ENCODE data around the gene RASGRF1. TPM values are rescaled to one million over a fixed set of nuclear protein-coding genes. Genes with fewer than 3 reads are reported as not detected.

The RASGRF1 gene
- polyA plus RNA-seq, 1 donor (not counting 4 experiments of a cell fraction or from before 2014, with no cell fraction given) = 0.08 TPM

DNA sequence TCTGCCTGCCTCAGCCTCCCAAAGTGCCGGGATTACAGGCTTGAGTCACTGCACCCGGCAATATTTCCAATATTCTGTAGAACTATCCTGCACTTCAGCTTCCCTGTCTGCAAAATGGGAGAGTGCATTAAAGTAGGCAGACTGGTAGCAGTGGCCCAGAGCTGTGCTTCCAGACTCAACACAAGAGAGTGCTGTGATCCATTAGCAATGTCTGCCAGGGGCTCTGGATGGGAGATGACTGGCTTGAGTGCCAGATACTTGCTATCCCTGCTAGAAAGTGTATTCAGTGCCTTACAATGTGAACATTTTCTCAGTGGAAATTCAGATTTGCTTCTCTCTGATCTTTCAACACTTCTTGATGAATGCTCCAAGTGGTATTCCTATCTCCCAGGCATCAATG lies 80.3 kb downstream of the RASGRF1 start:
- no peaks in the 10 kb centered on the region for H3K27me3 ChIP-seq (ENCODE audit: control insufficient read depth, extremely low read depth, insufficient read depth, low read length)
- no peaks in the 10 kb centered on the region for H3K9me3 ChIP-seq (ENCODE audit: control insufficient read depth, low read depth, low read length)
- peaks cover 2% of the 10 kb centered on the region for H3K4me1 ChIP-seq (ENCODE audit: control insufficient read depth, extremely low read depth, insufficient read depth, low read length)
- dilution Hi-C loops (cut with MboI; ENCODE audit: extremely low pct_ligation_motif_present, low sequenced_read_pairs) = no loop called here
- TF ChIP-seq, protein P1, sequence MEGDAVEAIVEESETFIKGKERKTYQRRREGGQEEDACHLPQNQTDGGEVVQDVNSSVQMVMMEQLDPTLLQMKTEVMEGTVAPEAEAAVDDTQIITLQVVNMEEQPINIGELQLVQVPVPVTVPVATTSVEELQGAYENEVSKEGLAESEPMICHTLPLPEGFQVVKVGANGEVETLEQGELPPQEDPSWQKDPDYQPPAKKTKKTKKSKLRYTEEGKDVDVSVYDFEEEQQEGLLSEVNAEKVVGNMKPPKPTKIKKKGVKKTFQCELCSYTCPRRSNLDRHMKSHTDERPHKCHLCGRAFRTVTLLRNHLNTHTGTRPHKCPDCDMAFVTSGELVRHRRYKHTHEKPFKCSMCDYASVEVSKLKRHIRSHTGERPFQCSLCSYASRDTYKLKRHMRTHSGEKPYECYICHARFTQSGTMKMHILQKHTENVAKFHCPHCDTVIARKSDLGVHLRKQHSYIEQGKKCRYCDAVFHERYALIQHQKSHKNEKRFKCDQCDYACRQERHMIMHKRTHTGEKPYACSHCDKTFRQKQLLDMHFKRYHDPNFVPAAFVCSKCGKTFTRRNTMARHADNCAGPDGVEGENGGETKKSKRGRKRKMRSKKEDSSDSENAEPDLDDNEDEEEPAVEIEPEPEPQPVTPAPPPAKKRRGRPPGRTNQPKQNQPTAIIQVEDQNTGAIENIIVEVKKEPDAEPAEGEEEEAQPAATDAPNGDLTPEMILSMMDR (optimal IDR thresholded peaks at IDR 0.05 in 1 of 3, IDR thresholded peaks at IDR 0.05 in 1 of 3, conservative IDR thresholded peaks at IDR 0.05 in 1 of 3; ENCODE audit: extremely low read depth in 1 of 3, insufficient read depth in 2 of 3, low read length in 3 of 3) = no peak
- TF ChIP-seq EZH2 (IDR thresholded peaks at IDR 0.05; ENCODE audit: low read length) = no peak
- no peaks in the 10 kb centered on the region for H4K20me1 ChIP-seq (ENCODE audit: control insufficient read depth, extremely low read depth, insufficient read depth, low read length)
- no peak overlapping the region for H3K4me3 ChIP-seq (ENCODE audit: control insufficient read depth in 2 of 3, extremely low read depth in 1 of 3, insufficient read depth in 2 of 3, low read depth in 1 of 3, low read length in 3 of 3)
- no peak overlapping the region for H3K9ac ChIP-seq (ENCODE audit: control insufficient read depth, extremely low read depth, insufficient read depth, low read length)
- H3K4me2 ChIP-seq (ENCODE audit: control insufficient read depth, extremely low read depth, insufficient read depth, low read depth, low read length) = no peak overlapping the region
- DNase-seq (ENCODE audit: low read depth, low spot score) (no peak), FAIRE-seq (no peak)
- no peaks in the 10 kb centered on the region for H3K79me2 ChIP-seq (ENCODE audit: control insufficient read depth, insufficient read depth, low read length)
- no peak overlapping the region for H2AFZ ChIP-seq (ENCODE audit: control insufficient read depth, low read length)
- no peaks in the 10 kb centered on the region for H3K36me3 ChIP-seq (ENCODE audit: control insufficient read depth in 2 of 2, extremely low read depth in 1 of 2, insufficient read depth in 2 of 2, low read length in 2 of 2)
- H3K9me1 ChIP-seq (ENCODE audit: control insufficient read depth, extremely low read depth, insufficient read depth, low read length) = no peaks in the 10 kb centered on the region
- H3K27ac ChIP-seq (ENCODE audit: control insufficient read depth, insufficient read depth, low read length) = no peak overlapping the region

DNA sequence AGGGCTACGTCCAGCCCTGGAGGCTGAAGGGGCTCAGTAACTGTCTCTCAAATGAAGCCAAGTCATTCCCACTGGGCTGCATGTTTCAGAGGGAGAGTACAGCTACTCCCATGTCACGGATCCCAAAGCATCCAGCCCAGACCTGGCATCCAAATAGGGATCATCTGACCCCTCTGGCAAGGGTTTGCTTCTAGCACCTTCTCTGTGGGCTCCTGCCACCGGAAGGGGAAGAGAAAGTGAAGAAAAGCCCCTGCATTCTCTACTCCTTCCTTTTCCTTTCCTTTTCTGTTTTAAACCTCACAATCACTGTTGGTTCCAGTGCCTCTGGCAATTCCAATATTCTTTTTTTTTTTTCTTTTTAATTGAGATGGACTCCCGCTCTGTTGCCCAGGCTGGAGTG lies 81.2 kb downstream of the RASGRF1 start:
- DNase-seq (ENCODE audit: low read depth, low spot score) = no peak
- no peaks in the 10 kb centered on the region for H3K9me3 ChIP-seq (ENCODE audit: control insufficient read depth, low read depth, low read length)
- H3K27me3 ChIP-seq (ENCODE audit: control insufficient read depth, extremely low read depth, insufficient read depth, low read length) = no peaks in the 10 kb centered on the region
- no peaks in the 10 kb centered on the region for H4K20me1 ChIP-seq (ENCODE audit: control insufficient read depth, extremely low read depth, insufficient read depth, low read length)
- no peak overlapping the region for H2AFZ ChIP-seq (ENCODE audit: control insufficient read depth, low read length)
- H3K36me3 ChIP-seq (ENCODE audit: control insufficient read depth in 2 of 2, extremely low read depth in 1 of 2, insufficient read depth in 2 of 2, low read length in 2 of 2) = no peaks in the 10 kb centered on the region
- no peaks in the 10 kb centered on the region for H3K79me2 ChIP-seq (ENCODE audit: control insufficient read depth, insufficient read depth, low read length)
- TF ChIP-seq, protein P1 (optimal IDR thresholded peaks at IDR 0.05 in 1 of 3, IDR thresholded peaks at IDR 0.05 in 1 of 3, conservative IDR thresholded peaks at IDR 0.05 in 1 of 3; ENCODE audit: extremely low read depth in 1 of 3, insufficient read depth in 2 of 3, low read length in 3 of 3) = no peak
- TF ChIP-seq EZH2 (IDR thresholded peaks at IDR 0.05; ENCODE audit: low read length) = no peak
- H3K4me2 ChIP-seq (ENCODE audit: control insufficient read depth, extremely low read depth, insufficient read depth, low read depth, low read length) = no peak overlapping the region
- H3K4me3 ChIP-seq (ENCODE audit: control insufficient read depth in 2 of 3, extremely low read depth in 1 of 3, insufficient read depth in 2 of 3, low read depth in 1 of 3, low read length in 3 of 3) = no peak overlapping the region
- no peak for FAIRE-seq
- no peak overlapping the region for H3K27ac ChIP-seq (ENCODE audit: control insufficient read depth, insufficient read depth, low read length)
- no peak overlapping the region for H3K9ac ChIP-seq (ENCODE audit: control insufficient read depth, extremely low read depth, insufficient read depth, low read length)
- dilution Hi-C loops (cut with MboI; ENCODE audit: extremely low pct_ligation_motif_present, low sequenced_read_pairs) = no loop called here
- peaks cover 11% of the 10 kb centered on the region for H3K4me1 ChIP-seq (ENCODE audit: control insufficient read depth, extremely low read depth, insufficient read depth, low read length)
- no peaks in the 10 kb centered on the region for H3K9me1 ChIP-seq (ENCODE audit: control insufficient read depth, extremely low read depth, insufficient read depth, low read length)
